GM19238 (cell line): ENCODE measurements around the gene RPS6KA3.

Source experiments
- DNase-seq: peaks from one replicate; pipeline ENCODE4 v3.0.0; 2011; ENCODE audit warnings: low spot score; ENCODE audit not compliant: insufficient read length

Gene RPS6KA3

GRCh38 chrX:20266810-20267606 is at the start of gene RPS6KA3:
Gene RPS6KA3 (minus strand): TSS chrX:20266909. CDS start chrX:20266632, 277 bp downstream.
- peak; percentile 62 for DNase-seq

- DNase-seq = no peak
These were observed 48.4 kb upstream of the RPS6KA3 start for GRCh38 chrX:20315140-20315539.

- DNase-seq = no peak
These were observed 47.2 kb upstream of the RPS6KA3 start for GRCh38 chrX:20313899-20314298.

GRCh38 chrX:20312018-20312417 is 45.3 kb upstream of the RPS6KA3 start:
- no peak for DNase-seq

- DNase-seq = no peak
These were observed 44.8 kb upstream of the RPS6KA3 start for GRCh38 chrX:20311505-20311904.

- DNase-seq = no peak
These were observed 43.1 kb upstream of the RPS6KA3 start for GRCh38 chrX:20309806-20310205.

- DNase-seq = no peak
These were observed 40.0 kb upstream of the RPS6KA3 start for GRCh38 chrX:20306668-20307067.

- no peak for DNase-seq
These were observed 34.1 kb upstream of the RPS6KA3 start for GRCh38 chrX:20300822-20301221.

- no peak for DNase-seq
These were observed 28.2 kb upstream of the RPS6KA3 start for GRCh38 chrX:20294957-20295356.

- DNase-seq = no peak
These were observed 27.6 kb upstream of the RPS6KA3 start for GRCh38 chrX:20294284-20294683.

GRCh38 chrX:20285511-20285910 is 18.8 kb upstream of the RPS6KA3 start:
- DNase-seq = no peak

GRCh38 chrX:20284992-20285391 is 18.3 kb upstream of the RPS6KA3 start:
- DNase-seq = no peak

- DNase-seq = no peak
These were observed 17.7 kb upstream of the RPS6KA3 start for GRCh38 chrX:20284444-20284843.

GRCh38 chrX:20280938-20281337 is 14.2 kb upstream of the RPS6KA3 start:
- DNase-seq = no peak

GRCh38 chrX:20274121-20274520 is 7.4 kb upstream of the RPS6KA3 start:
- no peak for DNase-seq

- no peak for DNase-seq
These were observed 5.0 kb upstream of the RPS6KA3 start for GRCh38 chrX:20271730-20272129.

GRCh38 chrX:20271186-20271585 is 4.5 kb upstream of the RPS6KA3 start:
- no peak for DNase-seq

- no peak for DNase-seq
These were observed 3.8 kb upstream of the RPS6KA3 start for GRCh38 chrX:20270562-20270890.

GRCh38 chrX:20269848-20270561 is 3.3 kb upstream of the RPS6KA3 start:
- no peak for DNase-seq

- DNase-seq = peak; percentile 13
These were observed 1.4 kb upstream of the RPS6KA3 start for GRCh38 chrX:20267931-20268701.

- no peak for DNase-seq
These were observed 860 bp upstream of the RPS6KA3 start for GRCh38 chrX:20267607-20267930.
